Type B pancreatic cell (in vitro differentiated cells): ENCODE measurements around the gene PADI4. TPM values are rescaled to one million over a fixed set of nuclear protein-coding genes. Genes with fewer than 3 reads are reported as not detected.

ENCODE experiments used
- DNase-seq: peaks from one replicate; pipeline ENCODE4 v3.0.0; 2021; ENCODE audit warnings: mixed read lengths; ENCODE audit not compliant: unreplicated experiment; ENCODE audit errors: extremely low spot score
- H3K27ac Mint-ChIP-seq: 2 replicates; pipeline ENCODE4 v1.8.0; 2021; ENCODE audit warnings: mild to moderate bottlenecking, mixed read lengths
- H3K27me3 Mint-ChIP-seq: 2 replicates; pipeline ENCODE4 v1.8.0; 2021; ENCODE audit warnings: mixed read lengths
- H3K36me3 Mint-ChIP-seq: 2 replicates; pipeline ENCODE4 v1.8.0; 2021; ENCODE audit warnings: mixed read lengths
- H3K4me1 Mint-ChIP-seq: one replicate; pipeline ENCODE4 v1.8.0; 2021; ENCODE audit warnings: mixed read lengths; ENCODE audit not compliant: unreplicated experiment
- H3K4me3 Mint-ChIP-seq: 2 replicates; pipeline ENCODE4 v1.8.0; 2021; ENCODE audit warnings: mild to moderate bottlenecking, mixed read lengths
- H3K9me3 Mint-ChIP-seq: 2 replicates; pipeline ENCODE4 v1.8.0; 2021; ENCODE audit warnings: mixed read lengths
- CTCF ChIP-seq: fragments of 200-600 bp; sonication (generic); conservative IDR thresholded peaks from 2 replicates; pipeline ENCODE4 v1.5.0; 2021; ENCODE audit warnings: antibody characterized with exemption, mild to moderate bottlenecking
- total RNA-seq: library from RNA; stranded (reverse); gene quantifications from 2 replicates; pipeline ENCODE4 v1.2.1, GENCODE V29; 2021; ENCODE audit warnings: low replicate concordance

The PADI4 gene
- total RNA-seq, 1 donor from 2014 or later, result not detected

- H3K4me3 Mint-ChIP-seq, result no peak overlapping the region
Observed at GRCh38 chr1:17365293-17365692, 57.3 kb downstream of the PADI4 start.

GRCh38 chr1:17369466-17369865 is 61.5 kb downstream of the PADI4 start:
- peaks cover 1% of the 10 kb centered on the region for H3K9me3 Mint-ChIP-seq
- H3K27ac Mint-ChIP-seq, result no peak overlapping the region
- no peak for TF ChIP-seq CTCF
- H3K36me3 Mint-ChIP-seq, result no peaks in the 10 kb centered on the region
- H3K4me3 Mint-ChIP-seq, result no peak overlapping the region
- H3K27me3 Mint-ChIP-seq, result peaks cover 19% of the 10 kb centered on the region
- no peaks in the 10 kb centered on the region for H3K4me1 Mint-ChIP-seq
- no peak for DNase-seq

More at GRCh38 chr1:17365293-17365692, 57.3 kb downstream of the PADI4 start:
- Mint-ChIP-seq H3K9me3 (peaks cover 10% of the 10 kb centered on the region), H3K4me1 (no peaks in the 10 kb centered on the region), H3K36me3 (no peaks in the 10 kb centered on the region), H3K27me3 (peaks cover 19% of the 10 kb centered on the region), H3K27ac (no peak overlapping the region)
- TF ChIP-seq CTCF, result no peak
- DNase-seq, result no peak

- peak; percentile 47 for TF ChIP-seq CTCF
- Mint-ChIP-seq H3K27me3 (peaks cover 19% of the 10 kb centered on the region), H3K36me3 (no peaks in the 10 kb centered on the region), H3K4me3 (no peak overlapping the region), H3K27ac (no peak overlapping the region), H3K4me1 (no peaks in the 10 kb centered on the region), H3K9me3 (peaks cover 2% of the 10 kb centered on the region)
- no peak for DNase-seq
Observed at GRCh38 chr1:17370618-17371017, 62.6 kb downstream of the PADI4 start.

GRCh38 chr1:17371896-17372295 is 63.9 kb downstream of the PADI4 start, which contains the start of gene PADI6:
Gene PADI6 (plus strand): TSS chr1:17372196. CDS start chr1:17372246, 50 bp downstream.
- no peak within 1 kb of the TSS for H3K27ac Mint-ChIP-seq
- no peak within 1 kb of the TSS for H3K4me3 Mint-ChIP-seq
- H3K4me1 Mint-ChIP-seq, result no peaks in the 10 kb centered on the region
- TF ChIP-seq CTCF, result no peak
- no peak for DNase-seq
- no peaks in the 10 kb centered on the region for H3K36me3 Mint-ChIP-seq
- H3K9me3 Mint-ChIP-seq, result peaks cover 4% of the 10 kb centered on the region
- peaks cover 13% of the 10 kb centered on the region for H3K27me3 Mint-ChIP-seq

GRCh38 chr1:17372955-17373354 is 65.0 kb downstream of the PADI4 start:
- Mint-ChIP-seq H3K4me3 (no peak overlapping the region), H3K36me3 (no peaks in the 10 kb centered on the region), H3K4me1 (peaks cover 8% of the 10 kb centered on the region), H3K27ac (no peak overlapping the region), H3K9me3 (peaks cover 9% of the 10 kb centered on the region), H3K27me3 (peaks cover 17% of the 10 kb centered on the region)
- DNase-seq, result no peak
- no peak for TF ChIP-seq CTCF

- no peak for DNase-seq
- Mint-ChIP-seq H3K27me3 (peaks cover 14% of the 10 kb centered on the region), H3K9me3 (peaks cover 9% of the 10 kb centered on the region), H3K4me1 (peaks cover 10% of the 10 kb centered on the region), H3K36me3 (no peaks in the 10 kb centered on the region), H3K4me3 (no peak overlapping the region), H3K27ac (peak overlapping the region; percentile 25)
- no peak for TF ChIP-seq CTCF
Observed at GRCh38 chr1:17375651-17376050, 67.7 kb downstream of the PADI4 start.
